HG02678 (cell line): ENCODE data around the gene GPC2.

Source experiments
- ATAC-seq: cut with Tn5 transposase; IDR thresholded peaks from one replicate; pipeline ENCODE4 v1.9.1; 2021; ENCODE audit warnings: mild to moderate bottlenecking, moderate library complexity; ENCODE audit not compliant: unreplicated experiment

GPC2 gene

DNA sequence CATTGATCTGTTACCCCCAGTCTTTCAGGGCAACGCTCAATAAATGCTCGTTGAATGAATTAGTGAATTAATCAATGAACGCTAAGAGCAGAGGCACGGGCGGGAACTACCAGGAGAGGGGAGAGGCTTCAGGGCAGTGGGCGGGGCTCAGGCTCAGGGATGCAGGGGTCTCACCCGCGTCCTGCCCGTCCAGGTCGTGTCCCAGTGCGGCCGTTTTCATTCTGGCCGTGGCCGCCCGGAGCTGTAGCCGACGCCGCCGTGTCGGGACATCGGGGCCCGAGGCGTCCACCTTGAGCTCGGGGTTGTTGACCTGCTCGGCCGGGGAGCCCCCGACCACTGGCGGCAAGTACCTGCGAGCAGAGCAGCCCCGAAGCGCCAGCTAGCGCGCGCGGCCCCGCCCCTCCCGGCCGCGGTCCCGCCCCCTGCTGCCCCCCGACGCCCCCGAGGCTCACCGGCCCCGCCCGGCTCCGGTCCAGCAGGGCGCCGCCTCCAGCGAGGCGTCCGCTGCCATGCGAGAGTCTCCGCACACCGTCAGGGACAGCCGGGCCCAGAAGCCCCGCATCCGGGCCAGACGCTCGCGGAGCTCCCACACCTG, 6.0 kb downstream of the GPC2 start:
- ATAC-seq = no peak

- no peak for ATAC-seq
Observed at GRCh38 chr7:100170101-100170897, 6.9 kb downstream of the GPC2 start.

DNA sequence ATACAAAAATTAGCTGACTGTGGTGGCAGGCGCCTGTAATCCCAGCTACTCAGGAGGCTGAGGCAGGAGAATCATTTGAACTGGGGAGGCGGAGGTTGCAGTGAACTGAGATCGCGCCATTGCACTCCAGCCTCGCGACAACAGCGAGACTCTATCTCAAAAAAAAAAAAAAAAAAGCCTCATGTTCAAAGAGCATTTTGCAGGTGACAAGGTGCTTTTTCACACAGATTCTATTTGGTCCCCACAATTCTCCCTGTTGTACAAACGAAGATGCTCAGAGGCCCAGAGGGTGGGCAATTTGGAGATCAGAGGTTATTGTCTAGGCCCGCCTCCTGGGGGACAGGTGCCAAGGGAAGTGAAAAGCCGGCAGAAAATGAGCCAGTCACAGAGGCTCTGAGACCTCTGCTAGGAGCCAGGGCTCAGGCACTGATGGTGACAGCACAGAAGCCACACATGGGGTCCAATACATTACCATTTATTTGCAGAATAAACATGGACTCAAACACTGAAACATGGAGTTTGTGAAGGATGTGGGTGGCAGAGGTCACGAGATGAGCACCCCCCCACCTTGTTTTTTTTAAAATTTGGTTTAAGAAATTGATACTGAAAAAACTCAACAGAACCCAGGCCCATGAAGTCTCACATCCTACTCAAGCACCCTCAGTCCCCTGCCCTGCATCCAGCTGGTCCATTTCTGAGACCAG, 7.9 kb downstream of the GPC2 start:
- ATAC-seq = no peak

DNA sequence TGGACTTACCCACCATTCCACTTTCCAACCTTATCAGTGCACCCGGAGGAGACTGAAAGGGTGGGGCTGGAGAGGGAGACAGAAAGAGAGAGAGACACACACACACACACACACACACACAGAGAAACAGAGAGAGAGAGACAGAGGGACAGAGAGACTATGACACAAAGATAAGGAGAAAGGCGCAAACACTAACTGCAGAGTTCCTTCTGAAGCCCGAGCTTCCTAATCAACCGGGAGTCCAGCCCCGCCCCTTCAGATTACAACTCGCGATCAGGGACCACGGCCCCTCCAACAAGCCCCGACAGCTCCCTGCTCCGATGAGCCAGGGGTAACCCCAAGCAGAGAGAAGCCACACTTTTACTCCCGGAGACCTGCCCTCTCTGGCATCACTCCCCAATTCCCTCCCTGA, 9.3 kb downstream of the GPC2 start:
- no peak for ATAC-seq

DNA sequence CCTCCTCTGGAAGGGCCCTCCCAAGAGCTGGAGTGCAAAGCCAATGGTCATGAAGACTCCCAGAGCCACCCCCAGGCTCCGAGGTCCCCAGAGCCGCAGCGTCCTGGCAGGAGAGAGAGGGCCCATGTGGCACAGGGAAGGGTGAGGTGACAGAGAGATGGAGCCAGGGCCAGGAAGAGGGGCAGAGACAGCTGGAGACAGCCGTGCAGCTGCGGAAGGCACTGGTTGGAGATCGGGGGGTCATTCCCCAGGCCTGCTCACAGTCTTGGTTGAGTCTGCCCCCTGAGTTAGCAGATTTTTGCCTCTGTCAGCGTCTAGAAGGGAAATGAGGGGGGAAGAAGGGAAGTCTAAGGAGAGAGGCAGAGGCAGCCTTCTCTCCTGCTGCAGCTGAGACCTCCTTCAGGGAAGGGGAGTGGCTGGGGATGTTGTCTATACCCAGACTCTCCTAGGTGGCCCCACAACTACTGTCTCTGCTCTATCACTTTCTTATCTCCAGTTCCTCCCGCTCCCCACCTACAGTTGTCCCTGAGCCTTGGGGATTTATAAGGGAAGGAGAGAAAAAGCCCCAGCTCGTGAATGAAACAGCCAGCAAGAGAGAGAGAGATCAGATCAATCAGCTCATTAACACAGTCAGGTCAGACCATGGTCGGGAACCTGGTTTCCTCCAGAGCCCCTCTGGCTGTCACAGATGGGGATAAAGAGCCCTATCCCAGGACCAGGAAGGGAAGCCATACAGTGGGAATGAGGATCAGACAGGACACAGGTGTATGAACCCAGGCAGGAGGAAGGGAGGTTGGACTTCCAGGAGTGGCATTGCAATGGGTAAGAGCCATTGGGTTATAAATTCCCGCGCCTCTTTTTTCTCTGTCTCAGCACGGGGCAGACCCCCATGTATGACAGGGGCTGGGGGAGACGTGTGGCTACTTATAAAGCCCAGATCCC, 9.9 kb downstream of the GPC2 start:
- ATAC-seq = no peak

GRCh38 chr7:100166317-100166940, 10.8 kb downstream of the GPC2 start:
- no peak for ATAC-seq

DNA sequence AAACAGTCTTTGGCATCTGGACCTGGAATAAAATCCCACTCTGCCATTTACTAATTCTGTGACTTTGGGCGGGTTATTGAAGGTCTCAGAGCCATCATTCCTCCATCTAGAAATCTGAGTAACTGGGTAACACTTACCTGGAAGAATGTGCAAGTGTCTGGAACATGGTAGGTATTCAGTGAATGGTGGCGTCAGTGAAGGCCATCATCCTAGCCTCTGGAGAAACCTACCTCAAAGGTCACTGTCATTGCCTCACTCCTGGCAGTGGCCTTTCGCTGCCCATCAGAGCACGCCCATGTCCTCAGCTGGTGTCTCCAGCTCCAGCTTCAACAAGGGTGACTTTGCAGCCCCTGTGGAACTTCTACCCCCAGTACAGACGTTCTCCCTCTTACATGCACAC, 13.3 kb downstream of the GPC2 start:
- no peak for ATAC-seq

DNA sequence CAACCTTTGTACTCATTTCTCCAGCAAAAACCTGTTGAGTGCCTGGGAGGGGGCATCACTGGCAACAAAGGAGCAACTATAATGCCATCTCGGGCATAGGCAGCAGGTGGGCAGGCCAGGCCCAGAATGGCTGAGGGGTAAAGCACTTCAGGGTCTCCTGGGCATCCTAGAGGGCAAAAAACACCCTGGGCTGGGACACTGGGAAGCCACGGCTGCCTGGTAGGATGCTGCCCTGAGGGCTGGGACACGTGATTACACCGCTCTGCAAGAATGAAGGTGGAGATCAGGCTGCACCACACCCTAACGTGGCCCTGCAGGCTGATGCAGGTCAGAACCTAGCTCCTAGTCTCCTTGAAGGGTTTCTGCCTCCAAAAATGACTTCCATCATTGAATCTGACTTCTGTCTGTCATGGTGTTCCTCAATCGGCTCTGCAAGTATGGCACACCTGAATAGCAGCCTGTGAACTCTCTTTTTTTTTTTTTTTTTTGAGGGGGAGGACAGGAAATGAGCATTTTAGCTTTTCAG, 14.1 kb downstream of the GPC2 start:
- ATAC-seq = no peak

DNA sequence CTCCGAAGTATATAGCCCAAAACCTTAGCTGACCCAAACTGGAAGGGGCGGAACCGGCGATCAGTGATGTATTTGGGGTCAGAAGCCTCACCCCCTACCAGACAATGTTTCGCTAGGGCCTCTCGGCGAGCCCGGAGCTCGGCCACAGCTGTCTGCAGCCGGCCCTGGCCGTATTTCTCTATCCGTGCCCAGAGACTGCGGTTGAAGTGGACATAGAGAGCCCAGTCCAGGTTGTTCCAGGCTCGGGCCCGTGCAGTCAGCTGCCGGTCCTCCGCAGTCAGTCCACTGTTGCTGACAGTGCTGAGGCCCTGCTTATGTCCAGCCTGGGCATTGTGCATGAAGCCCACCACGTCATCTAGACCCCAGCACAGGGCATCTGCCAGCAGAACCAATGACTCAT, 17.1 kb downstream of the GPC2 start:
- ATAC-seq = no peak

- no peak for ATAC-seq
Observed at GRCh38 chr7:100159099-100159623, 18.0 kb downstream of the GPC2 start.

DNA sequence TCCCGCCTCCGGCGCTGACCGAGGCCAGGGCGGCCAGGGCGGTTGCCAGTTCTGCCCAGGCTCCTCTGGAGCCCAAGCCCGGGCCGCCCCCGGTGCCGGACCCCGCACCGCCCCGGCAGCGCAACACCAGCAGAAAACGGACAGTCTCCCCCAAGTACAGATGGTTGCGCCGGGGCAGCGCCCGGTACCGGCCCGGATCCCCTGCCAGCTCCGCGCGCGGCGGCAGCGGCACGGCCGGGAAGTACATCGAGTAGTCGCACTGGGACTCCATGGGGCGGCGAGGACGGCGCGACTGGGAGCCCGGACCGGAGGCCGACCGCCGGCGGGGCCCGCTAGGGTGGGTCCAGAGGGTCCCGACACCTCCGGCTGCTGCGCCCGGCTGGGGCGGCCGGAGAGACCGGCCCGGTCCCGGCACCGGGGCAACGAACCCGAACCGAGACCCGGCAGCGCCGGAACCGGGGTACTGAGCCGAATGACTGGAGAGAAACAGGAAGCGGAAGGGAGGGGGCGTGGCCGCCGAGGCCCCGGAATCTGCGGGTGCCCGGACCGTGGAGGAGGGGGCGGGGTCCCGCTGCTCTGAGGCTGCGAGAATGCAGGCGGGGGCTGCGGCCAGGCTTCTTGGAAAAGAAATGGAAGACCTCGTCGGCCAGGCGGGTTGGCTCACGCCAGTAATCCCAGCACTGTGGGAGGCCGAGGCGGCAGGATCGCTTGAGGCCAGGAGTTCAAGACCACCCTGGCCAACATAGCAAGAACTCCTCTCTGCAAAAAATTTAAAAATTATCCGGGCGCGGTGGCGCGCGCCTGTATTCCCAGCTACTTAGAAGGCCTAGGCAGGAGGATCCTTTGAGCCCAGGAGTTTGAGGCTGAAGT, 18.7 kb downstream of the GPC2 start, which contains the start of gene TRAPPC14:
TSS of gene TRAPPC14 (minus strand) at position 495 of the 870 bp plus-strand sequence. CDS start at position 271, 224 bp downstream.
- peak; percentile 80 for ATAC-seq

- ATAC-seq = no peak
Observed at GRCh38 chr7:100157334-100158228, 19.6 kb downstream of the GPC2 start.

DNA sequence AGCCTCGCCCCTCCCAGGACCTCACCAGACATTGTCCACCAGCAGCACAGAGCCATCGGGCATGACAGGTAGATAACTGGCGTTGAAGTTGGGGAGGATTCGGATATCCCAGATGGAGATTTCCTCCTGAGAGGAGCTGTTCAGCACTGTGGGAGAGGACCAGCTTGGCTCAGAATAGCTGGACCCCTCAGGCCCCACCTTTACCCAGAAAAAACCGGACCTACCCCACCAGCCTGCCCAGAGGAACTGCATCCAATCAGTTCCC, 20.2 kb downstream of the GPC2 start:
- ATAC-seq = no peak

DNA sequence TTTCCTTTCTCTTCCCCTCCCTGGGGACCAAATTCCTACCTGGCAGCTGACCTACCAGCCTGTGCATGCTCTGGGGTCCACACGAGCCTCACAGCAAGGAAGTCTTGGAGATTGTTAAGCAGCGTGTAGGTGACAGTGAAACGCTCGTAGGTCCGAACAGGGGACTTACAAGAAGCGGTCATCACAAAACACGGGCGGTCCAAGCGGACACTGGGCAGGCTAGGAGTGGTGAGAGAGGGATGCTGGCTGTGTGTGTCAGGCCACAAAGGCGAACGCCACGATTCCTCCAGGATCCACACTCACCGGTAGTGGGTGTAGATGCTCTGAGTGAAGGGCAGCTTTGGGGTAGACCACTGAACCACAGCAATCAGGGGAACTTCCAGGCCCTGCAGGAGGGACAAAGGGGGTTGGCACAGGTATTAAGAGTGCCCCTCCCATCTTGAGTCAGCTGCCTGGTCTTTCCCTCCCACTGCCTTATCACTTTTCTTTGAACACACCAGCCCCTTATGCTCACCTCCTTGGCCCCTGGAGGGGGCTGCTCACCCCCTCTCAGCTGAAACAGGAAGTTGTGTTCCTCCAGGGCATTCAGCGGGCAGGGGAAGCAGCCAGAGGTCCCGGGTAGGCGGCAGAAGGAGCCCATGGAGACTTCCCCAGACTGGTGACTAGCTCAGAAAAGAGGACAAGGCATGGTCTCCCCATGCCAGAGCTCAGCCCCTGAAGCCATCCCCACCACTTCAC, 20.7 kb downstream of the GPC2 start:
- no peak for ATAC-seq

- no peak for ATAC-seq
Observed at GRCh38 chr7:100155553-100156317, 21.4 kb downstream of the GPC2 start.

DNA sequence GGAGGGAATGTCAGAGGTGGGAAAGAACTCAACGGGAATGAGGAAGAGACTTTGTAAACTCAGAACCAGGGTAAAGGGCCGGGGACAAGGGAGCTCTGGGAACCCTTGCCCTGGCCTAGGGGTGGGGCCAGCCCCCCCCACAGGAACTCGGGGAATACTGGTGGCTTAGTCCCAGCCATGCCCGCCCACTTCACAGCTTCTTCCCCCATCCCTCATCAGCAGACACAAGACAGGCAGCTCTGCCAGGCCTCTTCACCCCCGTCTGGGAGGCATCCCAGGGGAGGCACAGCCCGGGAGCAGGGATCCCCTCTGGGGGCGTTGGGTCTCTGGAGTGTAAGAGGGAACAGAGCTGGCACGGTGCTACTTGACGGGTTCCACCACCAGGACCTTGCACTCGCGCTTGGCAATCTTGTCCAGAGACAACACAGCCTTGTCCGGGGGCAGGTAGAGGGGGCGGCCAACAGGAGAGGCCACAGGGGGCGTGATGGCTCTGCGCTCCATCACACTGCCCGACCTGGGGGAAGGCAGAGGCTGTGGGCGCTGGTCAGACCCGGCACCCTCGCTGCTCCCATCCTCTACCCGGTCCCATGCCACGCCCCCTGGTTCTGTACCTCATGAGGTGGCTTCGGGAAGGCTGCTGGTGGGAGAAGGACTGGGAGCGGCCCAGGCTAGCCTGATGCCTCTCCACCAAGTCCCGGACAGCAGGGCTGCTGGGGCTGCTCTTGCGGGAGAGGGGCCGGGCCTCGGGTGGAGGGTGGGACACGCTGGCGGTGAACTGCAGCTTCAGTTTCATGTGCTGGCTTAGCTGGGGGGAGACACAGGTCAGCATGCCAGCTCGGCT, 22.3 kb downstream of the GPC2 start:
- no peak for ATAC-seq
